GM03348 (cell line): ENCODE measurements around the gene GNLY.

Source experiments
- DNase-seq: peaks from one replicate; pipeline ENCODE4 v3.0.0; 2012; ENCODE audit warnings: low spot score

GNLY gene

GRCh38 chr2:85744741-85745601, 50.8 kb downstream of the GNLY start:
- peak; percentile 83 for DNase-seq

GRCh38 chr2:85745619-85746018, 51.5 kb downstream of the GNLY start:
- DNase-seq: no peak

GRCh38 chr2:85746321-85747004, 52.3 kb downstream of the GNLY start:
- no peak for DNase-seq

GRCh38 chr2:85747441-85747840, 53.3 kb downstream of the GNLY start:
- no peak for DNase-seq

GRCh38 chr2:85748039-85748734, 54.0 kb downstream of the GNLY start:
- DNase-seq: no peak
